ENCODE measurements around the gene PTPN2. TPM values are rescaled to one million over a fixed set of nuclear protein-coding genes. Genes with fewer than 3 reads are reported as not detected.

Gene PTPN2
- total RNA-seq, 1 experiment from 2014 or later, result 59.8 TPM

- H3K9me3 ChIP-seq (ENCODE audit: low read length), result no peaks in the 10 kb centered on the region
- H3K36me3 ChIP-seq (ENCODE audit: low read depth, low read length), result 0 out of 2 replicates have a peak, but pooled peaks cover 2% of the 10 kb centered on the region
- no peak for TF ChIP-seq EZH2 (IDR thresholded peaks at IDR 0.05; ENCODE audit: low read length, unreplicated experiment)
- no peak for TF ChIP-seq EZH2phosphoT487 (IDR thresholded peaks at IDR 0.05; ENCODE audit: borderline replicate concordance, low read length)
- no peak for TF ChIP-seq CTCF (conservative IDR thresholded peaks at IDR 0.05; ENCODE audit: low read depth, low read length)
- BruUV-seq (replicated peaks), result TSS peak; percentile 60
- peaks cover 34% of the 10 kb centered on the region for H4K20me1 ChIP-seq (ENCODE audit: low read length)
- peaks cover 40% of the 10 kb centered on the region for H3K79me2 ChIP-seq (ENCODE audit: low read length)
- DNase-seq (no peak), ATAC-seq (peak; percentile 21)
- H3K4me3 ChIP-seq (ENCODE audit: low read length), result peak overlapping the region; percentile 95
- intact Hi-C loops (cut with micrococcal nuclease), result loop anchor here (1.0 kb wide), 1 partner anchor 143 kb away; no protein-coding TSS in a partner anchor
- H3K27ac ChIP-seq (ENCODE audit: low read length), result no peak overlapping the region
- H3F3A ChIP-seq (ENCODE audit: low read length, unreplicated experiment), result no peaks in the 10 kb centered on the region
- H3K9ac ChIP-seq (ENCODE audit: low read length), result peak overlapping the region; percentile 74
- H3K27me3 ChIP-seq (ENCODE audit: low read length), result no peaks in the 10 kb centered on the region
- H2AFZ ChIP-seq (ENCODE audit: low read length), result peak overlapping the region; percentile 90
- peaks cover 10% of the 10 kb centered on the region for H3K4me1 ChIP-seq (ENCODE audit: insufficient read depth, low read length)
- POLR2A ChIA-PET (ENCODE audit: unreplicated experiment), result interaction anchor here (0.6 to 1.3 kb wide), 5 partner anchors 19 to 508 kb away, joined by 4 to 21 read pairs (median 17); partner anchors contain the start of gene AFG3L2
- CTCF ChIA-PET, result interaction anchor here (0.6 kb wide), 1 partner anchor 60 kb away, joined by 3 read pairs; no protein-coding TSS in a partner anchor
- no peaks in the 10 kb centered on the region for H3K9me2 ChIP-seq (replicated peaks; ENCODE audit: low read length)
- peak overlapping the region; percentile 86 for H3K4me2 ChIP-seq (ENCODE audit: low read length)
Measured at GRCh38 chr18:12884406-12885323, 628 bp upstream of the PTPN2 start.

- H3K27ac ChIP-seq (ENCODE audit: low read length), result peak overlapping the region; percentile 93
- CTCF ChIA-PET, result interaction anchor here (0.6 to 1.3 kb wide), 5 partner anchors 42 to 276 kb away, joined by 3 to 4 read pairs (median 3); no protein-coding TSS in a partner anchor
- peaks cover 16% of the 10 kb centered on the region for H3K4me1 ChIP-seq (ENCODE audit: insufficient read depth, low read length)
- H3K9me2 ChIP-seq (replicated peaks; ENCODE audit: low read length), result no peaks in the 10 kb centered on the region
- peak overlapping the region; percentile 90 for H3K4me3 ChIP-seq (ENCODE audit: low read length)
- H3K9ac ChIP-seq (ENCODE audit: low read length), result peak overlapping the region; percentile 97
- no peaks in the 10 kb centered on the region for H3F3A ChIP-seq (ENCODE audit: low read length, unreplicated experiment)
- no peaks in the 10 kb centered on the region for H3K27me3 ChIP-seq (ENCODE audit: low read length)
- no peaks in the 10 kb centered on the region for H3K9me3 ChIP-seq (ENCODE audit: low read length)
- intact Hi-C loops (cut with micrococcal nuclease), result loop anchor here (2.0 kb wide), 1 partner anchor 21 kb away; no protein-coding TSS in a partner anchor
- no peak for DNase-seq
- H3K4me2 ChIP-seq (ENCODE audit: low read length), result peak overlapping the region; percentile 80
- H3K36me3 ChIP-seq (ENCODE audit: low read depth, low read length), result 0 out of 2 replicates have a peak, but pooled peaks cover 2% of the 10 kb centered on the region
- TF ChIP-seq EZH2phosphoT487 (IDR thresholded peaks at IDR 0.05; ENCODE audit: borderline replicate concordance, low read length) (no peak), EZH2 (IDR thresholded peaks at IDR 0.05; ENCODE audit: low read length, unreplicated experiment) (no peak), CTCF (conservative IDR thresholded peaks at IDR 0.05; ENCODE audit: low read depth, low read length) (no peak)
- H4K20me1 ChIP-seq (ENCODE audit: low read length), result peaks cover 43% of the 10 kb centered on the region
- peak; percentile 7 for ATAC-seq
- peak overlapping the region; percentile 85; the same call in 1 of the 2 replicates for H2AFZ ChIP-seq (ENCODE audit: low read length)
- BruUV-seq (replicated peaks), result no TSS peak
- POLR2A ChIA-PET (ENCODE audit: unreplicated experiment), result interaction anchor here (0.6 to 1.3 kb wide), 37 partner anchors 17 to 627 kb away, joined by 3 to 21 read pairs (median 6); partner anchors contain the start of genes AFG3L2, CEP192 and PRELID3A
- peaks cover 53% of the 10 kb centered on the region for H3K79me2 ChIP-seq (ENCODE audit: low read length)
Measured at GRCh38 chr18:12883372-12883683, 709 bp downstream of the PTPN2 start.
